Stimulated activated naive CD8-positive, alpha-beta T cell treated with anti-CD3 and anti-CD28 coated beads, Interleukin-15, amount 100 ng/mL, for 72 hours (primary cell): ENCODE data around the gene VSIR.

Experiments
- ATAC-seq: fragments of 150-1000 bp; cut with Tn5 transposase; 2 replicates; pipeline ENCODE4 v1.10.0; 2021; ENCODE audit warnings: mild to moderate bottlenecking, moderate library complexity
- DNase-seq, 2 donors: peaks; one replicate each; pipeline ENCODE4 v3.0.0; 2021 to 2022
- H3K27ac Mint-ChIP-seq, 2 donors: one replicate each; pipeline ENCODE4 v1.8.0; 2022; ENCODE audit warnings: mild to moderate bottlenecking in 2 of 2, mixed read lengths in 2 of 2, moderate library complexity in 2 of 2
- H3K27me3 Mint-ChIP-seq: one replicate; pipeline ENCODE4 v1.8.0; 2022; ENCODE audit warnings: mixed read lengths
- H3K4me1 Mint-ChIP-seq: one replicate; pipeline ENCODE4 v1.8.0; 2022; ENCODE audit warnings: mild to moderate bottlenecking, mixed read lengths
- H3K4me3 Mint-ChIP-seq, 2 donors: one replicate each; pipeline ENCODE4 v1.8.0; 2022; ENCODE audit warnings: mild to moderate bottlenecking in 2 of 2, mixed read lengths in 2 of 2, moderate library complexity in 1 of 2
- H3K9me3 Mint-ChIP-seq, 2 donors: one replicate each; pipeline ENCODE4 v1.8.0; 2022; ENCODE audit warnings: mixed read lengths in 2 of 2

Gene VSIR

GRCh38 chr10:71741029-71741428 lies 32.3 kb downstream of the VSIR start:
- H3K4me1 Mint-ChIP-seq, result peaks cover 100% of the 10 kb centered on the region
- peaks cover 5 to 21% of the 10 kb centered on the region in 2 donors for H3K9me3 Mint-ChIP-seq
- H3K27ac Mint-ChIP-seq, result peak overlapping the region; percentile 49 to 75
- H3K4me3 Mint-ChIP-seq, result peak overlapping the region; percentile 38 to 51
- no peak for DNase-seq
- ATAC-seq, result no peak
- H3K27me3 Mint-ChIP-seq, result no peaks in the 10 kb centered on the region

DNA sequence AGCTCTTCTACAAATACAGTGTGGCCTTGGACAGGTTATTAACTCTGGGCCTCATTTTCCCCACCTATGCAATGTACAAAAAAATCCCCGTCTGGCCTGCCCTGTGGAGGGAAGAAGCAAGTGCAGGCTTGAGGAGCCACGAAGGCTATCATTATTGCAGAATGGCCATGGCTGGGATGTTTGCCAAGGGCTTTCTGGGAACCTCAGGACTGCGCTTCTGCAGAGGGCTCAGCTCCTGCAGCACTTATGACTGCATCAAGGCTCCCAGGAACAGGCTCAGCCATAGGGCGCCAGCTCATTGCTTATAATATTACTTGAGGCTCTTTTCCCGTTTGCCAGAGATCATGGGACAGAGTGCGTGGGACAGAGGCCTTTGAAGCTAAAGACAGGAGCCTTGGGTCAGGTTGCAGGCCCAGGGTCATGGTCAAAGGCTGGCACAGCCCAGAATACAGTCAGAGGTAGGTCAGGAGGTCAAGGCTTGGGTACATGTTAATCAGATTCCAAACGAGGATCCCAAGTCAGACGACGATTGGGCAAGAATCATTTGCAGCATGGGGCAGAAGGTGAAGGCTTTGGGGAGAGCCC lies 33.2 kb downstream of the VSIR start:
- no peak for ATAC-seq
- H3K27me3 Mint-ChIP-seq, result no peaks in the 10 kb centered on the region
- no peak overlapping the region for H3K27ac Mint-ChIP-seq
- peaks cover 100% of the 10 kb centered on the region for H3K4me1 Mint-ChIP-seq
- peak overlapping the region in 1 of 2 donors; percentile 16 for H3K4me3 Mint-ChIP-seq
- no peak for DNase-seq
- peaks cover 5 to 21% of the 10 kb centered on the region in 2 donors for H3K9me3 Mint-ChIP-seq

DNA sequence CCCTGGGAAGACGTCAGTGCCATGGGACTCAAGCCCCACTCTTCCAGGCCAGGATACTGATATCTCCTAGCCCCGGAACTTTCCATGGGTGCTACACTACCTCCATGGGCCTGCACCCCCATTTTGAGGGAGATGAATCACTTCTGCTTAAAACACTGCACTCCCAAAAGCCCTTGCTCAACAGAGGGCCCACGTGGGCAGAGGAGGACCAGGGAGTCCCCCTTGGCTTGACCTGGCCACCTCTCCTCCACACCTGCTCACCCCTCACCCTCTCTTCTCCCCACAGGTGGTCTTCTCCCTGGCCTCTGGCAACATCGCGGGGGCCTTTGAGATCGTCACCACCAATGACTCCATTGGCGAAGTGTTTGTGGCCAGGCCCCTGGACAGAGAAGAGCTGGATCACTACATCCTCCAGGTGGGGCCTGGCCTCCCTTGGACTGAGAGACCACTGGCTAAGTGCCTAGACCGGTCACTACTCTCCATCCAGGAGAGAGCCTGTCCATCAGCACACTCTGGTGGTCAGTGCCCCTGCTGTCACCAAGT lies 33.9 kb downstream of the VSIR start:
- DNase-seq (no peak), ATAC-seq (no peak)
- Mint-ChIP-seq H3K4me3 (no peak overlapping the region), H3K9me3 (peaks cover 5 to 21% of the 10 kb centered on the region in 2 donors), H3K27ac (peak overlapping the region in 1 of 2 donors; percentile 20), H3K27me3 (no peaks in the 10 kb centered on the region), H3K4me1 (peaks cover 100% of the 10 kb centered on the region)

DNA sequence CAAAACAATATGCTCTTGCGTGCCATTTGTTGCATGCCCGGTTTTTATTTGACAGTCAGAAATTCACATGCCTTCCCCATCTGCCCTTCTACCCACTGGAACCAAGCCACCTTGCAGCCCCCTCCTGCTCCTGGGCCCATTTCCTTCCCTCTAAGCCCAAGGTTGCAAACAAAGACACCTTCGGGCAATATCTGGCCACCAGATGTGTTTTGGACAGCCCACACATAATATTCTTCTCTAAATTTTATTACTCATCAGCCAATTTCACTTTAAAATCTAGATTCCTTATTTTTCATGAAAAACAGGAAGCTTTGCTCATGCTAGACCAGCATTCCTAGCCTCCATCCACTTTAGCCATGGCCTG lies 35.5 kb downstream of the VSIR start:
- Mint-ChIP-seq H3K4me1 (peaks cover 99% of the 10 kb centered on the region), H3K27ac (peak overlapping the region; percentile 81 to 92), H3K27me3 (no peaks in the 10 kb centered on the region), H3K4me3 (peak overlapping the region; percentile 47 to 62), H3K9me3 (peaks cover 5 to 15% of the 10 kb centered on the region in 2 donors)
- ATAC-seq, result no peak
- DNase-seq, result no peak

GRCh38 chr10:71737001-71737833 lies 36.1 kb downstream of the VSIR start:
- peaks cover 99% of the 10 kb centered on the region for H3K4me1 Mint-ChIP-seq

DNA sequence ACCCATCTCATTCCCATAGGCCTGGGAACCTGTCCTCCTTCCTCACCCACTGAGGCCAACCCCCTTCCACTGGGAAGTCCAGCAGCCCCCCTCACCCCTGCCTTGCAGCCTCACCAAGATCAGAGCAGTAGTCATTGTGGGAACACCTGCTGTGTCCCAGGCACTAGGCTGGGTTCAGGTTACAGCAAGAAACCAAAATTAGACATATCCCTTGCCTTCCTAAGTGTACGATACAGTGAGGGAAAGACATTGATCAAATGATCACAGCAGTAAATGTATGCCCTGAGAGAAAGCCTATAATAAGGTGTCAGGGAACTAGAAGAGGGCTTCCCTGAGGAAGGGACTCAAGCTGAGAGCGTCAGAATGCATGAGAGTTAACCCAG lies 36.8 kb downstream of the VSIR start:
- Mint-ChIP-seq H3K27me3 (no peaks in the 10 kb centered on the region), H3K4me1 (peaks cover 99% of the 10 kb centered on the region), H3K27ac (peak overlapping the region; percentile 97 to 98), H3K4me3 (peak overlapping the region; percentile 71 to 81), H3K9me3 (peaks cover 0 to 2% of the 10 kb centered on the region in 2 donors)
- DNase-seq, result no peak
- ATAC-seq, result peak; percentile 10

More at GRCh38 chr10:71737001-71737833, 36.1 kb downstream of the VSIR start:
- peak overlapping the region; percentile 97 to 98 for H3K27ac Mint-ChIP-seq
- DNase-seq (no peak), ATAC-seq (peak; percentile 14)
- H3K9me3 Mint-ChIP-seq, result peaks cover 1 to 9% of the 10 kb centered on the region in 2 donors
- H3K27me3 Mint-ChIP-seq, result no peaks in the 10 kb centered on the region
- H3K4me3 Mint-ChIP-seq, result peak overlapping the region; percentile 71 to 81

- H3K27ac Mint-ChIP-seq, result peak overlapping the region; percentile 97 to 98
- ATAC-seq (peak; percentile 83), DNase-seq (peak; percentile 54 to 70)
- peaks cover 99% of the 10 kb centered on the region for H3K4me1 Mint-ChIP-seq
- H3K4me3 Mint-ChIP-seq, result peak overlapping the region; percentile 71 to 81
- no peaks in the 10 kb centered on the region for H3K27me3 Mint-ChIP-seq
- H3K9me3 Mint-ChIP-seq, result no peaks in the 10 kb centered on the region
Measured at GRCh38 chr10:71735709-71736569, 37.4 kb downstream of the VSIR start.

DNA sequence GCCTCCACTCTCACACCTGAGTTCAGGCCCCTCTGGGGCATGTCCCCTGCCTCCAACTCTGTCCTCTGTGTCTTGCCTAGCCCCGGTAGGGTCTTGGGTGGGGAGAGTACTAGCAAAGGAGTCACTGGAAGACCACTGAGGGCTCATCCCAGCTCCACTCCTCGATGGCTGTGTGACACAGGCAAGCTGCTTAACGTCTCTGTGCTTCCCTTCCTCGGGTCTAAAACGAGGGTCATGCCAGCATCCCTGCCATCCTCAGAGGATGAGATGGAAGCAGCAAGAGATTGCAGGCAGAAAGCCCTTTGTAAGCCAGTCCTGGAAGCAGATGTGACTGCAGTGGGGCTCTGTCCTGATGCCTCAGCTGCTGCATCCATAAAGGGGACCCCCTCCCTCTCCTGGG lies 38.5 kb downstream of the VSIR start:
- peaks cover 99% of the 10 kb centered on the region for H3K4me1 Mint-ChIP-seq
- ATAC-seq (no peak), DNase-seq (no peak)
- H3K27me3 Mint-ChIP-seq, result no peaks in the 10 kb centered on the region
- H3K9me3 Mint-ChIP-seq, result no peaks in the 10 kb centered on the region
- peak overlapping the region; percentile 71 to 81 for H3K4me3 Mint-ChIP-seq
- H3K27ac Mint-ChIP-seq, result peak overlapping the region; percentile 97 to 98

GRCh38 chr10:71731791-71732190 lies 41.5 kb downstream of the VSIR start:
- H3K27ac Mint-ChIP-seq, result peak overlapping the region in 1 of 2 donors; percentile 81
- H3K4me3 Mint-ChIP-seq, result peak overlapping the region in 1 of 2 donors; percentile 21
- H3K9me3 Mint-ChIP-seq, result no peaks in the 10 kb centered on the region
- DNase-seq (peak; percentile 39 to 60), ATAC-seq (peak; percentile 21)
- peaks cover 97% of the 10 kb centered on the region for H3K4me1 Mint-ChIP-seq
- no peaks in the 10 kb centered on the region for H3K27me3 Mint-ChIP-seq

DNA sequence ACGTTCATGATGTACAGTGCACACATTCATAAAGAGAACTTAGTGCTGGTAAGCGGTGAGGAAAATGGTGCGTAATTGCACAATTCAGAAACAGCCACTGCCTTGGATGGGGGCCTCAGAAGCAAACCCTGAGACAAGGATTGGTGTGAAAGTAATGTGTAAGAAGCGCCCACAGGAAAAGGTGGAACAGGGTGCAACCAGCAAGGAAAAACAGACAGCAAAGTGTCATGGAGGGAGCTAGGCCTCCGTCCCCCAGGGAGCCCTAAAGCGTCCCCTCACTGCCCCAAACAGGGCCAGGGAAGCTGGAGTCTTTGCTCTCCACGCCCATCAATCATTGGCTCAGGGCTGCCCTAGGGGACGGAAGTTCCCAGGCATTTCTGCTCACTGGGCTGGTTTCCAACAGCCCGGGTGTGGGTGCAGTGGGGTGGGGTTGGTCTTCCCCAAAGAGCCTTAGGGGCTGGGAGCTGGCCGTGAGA lies 44.1 kb downstream of the VSIR start:
- Mint-ChIP-seq H3K27me3 (no peaks in the 10 kb centered on the region), H3K4me3 (peak overlapping the region; percentile 5 to 49), H3K27ac (peak overlapping the region in 1 of 2 donors; percentile 89), H3K9me3 (no peaks in the 10 kb centered on the region), H3K4me1 (peaks cover 97% of the 10 kb centered on the region)
- ATAC-seq (no peak), DNase-seq (no peak)

DNA sequence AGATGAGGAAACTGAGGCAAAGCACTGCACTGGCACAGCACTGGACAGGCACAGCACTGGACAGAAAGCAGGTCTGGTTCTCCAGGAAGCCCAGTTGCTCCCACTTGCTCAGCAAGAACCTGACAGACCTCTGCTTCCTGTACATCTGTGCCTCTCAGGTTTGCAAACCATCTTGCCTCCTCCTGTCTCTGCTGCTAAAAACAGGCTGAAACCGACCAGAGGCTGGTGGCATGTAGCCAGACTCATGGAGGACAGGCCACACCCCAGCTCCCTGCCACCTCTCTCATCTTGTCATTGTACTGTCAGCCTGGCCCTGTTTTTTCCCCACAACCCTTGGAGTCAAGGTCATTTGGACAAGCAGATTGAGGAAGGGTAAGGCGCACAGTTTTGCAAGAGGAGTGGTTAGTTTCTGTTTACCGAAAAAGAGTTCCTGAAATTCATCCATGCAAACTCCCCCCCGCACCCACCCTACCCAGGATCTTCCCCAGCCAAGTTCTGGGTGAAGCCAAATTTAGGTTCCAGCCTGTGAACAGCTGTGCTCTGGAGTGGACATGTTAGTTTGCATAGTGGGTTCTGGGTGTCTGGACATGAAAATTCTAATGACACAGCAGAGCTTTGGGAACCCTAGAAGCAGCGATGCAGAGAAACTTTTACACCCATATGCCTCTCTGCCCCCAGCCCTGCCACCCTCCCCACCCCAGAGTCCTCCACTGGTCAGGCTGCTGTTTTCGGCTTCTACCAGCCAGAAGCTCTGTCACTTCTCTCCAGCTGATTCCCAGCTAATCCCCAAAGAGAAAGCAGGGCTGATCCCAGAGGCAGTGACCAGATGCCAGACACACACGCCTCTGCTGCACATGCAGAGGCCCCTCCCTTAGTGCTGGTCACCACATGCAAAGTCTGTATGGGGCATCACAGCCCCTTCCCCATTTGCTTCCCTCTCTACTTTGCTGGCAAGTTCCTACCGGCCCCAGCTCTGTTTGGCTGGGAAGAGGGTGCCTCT lies 45.3 kb downstream of the VSIR start:
- H3K27me3 Mint-ChIP-seq, result no peaks in the 10 kb centered on the region
- peak; percentile 61 to 74 for DNase-seq

GRCh38 chr10:71727105-71727737 lies 46.1 kb downstream of the VSIR start:
- peaks cover 98% of the 10 kb centered on the region for H3K4me1 Mint-ChIP-seq
- no peaks in the 10 kb centered on the region for H3K9me3 Mint-ChIP-seq
- DNase-seq (peak; percentile 63 to 76), ATAC-seq (peak; percentile 79)
- peak overlapping the region; percentile 68 to 74 for H3K4me3 Mint-ChIP-seq
- H3K27me3 Mint-ChIP-seq, result no peaks in the 10 kb centered on the region
- H3K27ac Mint-ChIP-seq, result peak overlapping the region; percentile 92 to 95

More for the DNA sequence above, 45.3 kb downstream of the VSIR start:
- Mint-ChIP-seq H3K4me3 (peak overlapping the region; percentile 68 to 74), H3K9me3 (no peaks in the 10 kb centered on the region), H3K27ac (peak overlapping the region; percentile 78 to 92), H3K4me1 (peaks cover 98% of the 10 kb centered on the region)
- peak; percentile 60 for ATAC-seq

DNA sequence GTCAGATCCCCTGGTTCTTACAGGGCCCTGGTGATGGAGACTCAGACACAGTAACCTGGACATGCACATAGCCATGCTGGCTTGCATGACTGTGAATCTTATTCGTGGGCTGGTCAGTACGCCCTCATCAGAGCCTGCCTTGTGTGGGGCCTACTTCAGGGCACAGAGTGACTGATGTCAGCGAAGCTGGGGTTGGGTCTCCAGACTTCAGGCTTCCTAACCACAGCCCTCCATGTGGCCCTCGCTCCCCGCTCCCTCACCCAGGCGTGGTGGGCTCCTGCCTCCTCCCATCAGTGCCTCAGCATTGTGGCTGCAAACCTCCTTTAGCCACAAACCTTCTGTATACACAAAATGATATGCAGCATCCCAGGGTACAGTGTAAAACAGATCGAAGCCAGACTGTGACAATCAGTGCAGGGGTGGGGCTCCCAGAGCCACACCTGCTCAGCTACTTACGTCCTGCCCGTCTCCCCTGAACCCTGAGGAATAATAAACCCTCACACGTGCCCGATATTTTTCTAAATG lies 46.7 kb downstream of the VSIR start:
- Mint-ChIP-seq H3K27me3 (no peaks in the 10 kb centered on the region), H3K4me3 (peak overlapping the region; percentile 68 to 74), H3K27ac (peak overlapping the region; percentile 92 to 95), H3K9me3 (no peaks in the 10 kb centered on the region), H3K4me1 (peaks cover 92% of the 10 kb centered on the region)
- ATAC-seq, result peak; percentile 38
- DNase-seq, result peak; percentile 55 to 67
